SK-N-SH (cell line): ENCODE data around the gene GRK5. TPM values are rescaled to one million over a fixed set of nuclear protein-coding genes. Genes with fewer than 3 reads are reported as not detected.

Experiments used
- CTCF ChIA-PET: fragments of 300-600, 350-600 bp; formaldehyde crosslinking; extraction: SDS; loops from one replicate; lab custom pipeline; 2021; lab: Yijun Ruan, JAX
- POLR2A ChIA-PET: fragments of 350-600 bp; sonication (Branson Sonifier 250); formaldehyde crosslinking; extraction: SDS; loops from one replicate; lab custom pipeline; 2020; ENCODE audit warnings: antibody characterized with exemption, inconsistent platforms; lab: Yijun Ruan, JAX
- DNase-seq: peaks from one replicate; pipeline ENCODE4 v3.0.0; 2012
- H2AFZ ChIP-seq: fragments of 200-600 bp; sonication (generic); 2 replicates; pipeline ENCODE4 v1.8.1; 2016; ENCODE audit warnings: antibody characterized with exemption, mild to moderate bottlenecking, low read depth
- H3F3A ChIP-seq: fragments of 200-600 bp; sonication (generic); replicated peaks from 2 replicates; pipeline ENCODE3; 2016; ENCODE audit warnings: antibody characterized with exemption, mild to moderate bottlenecking; ENCODE audit not compliant: insufficient read depth
- H3K27ac ChIP-seq, 2 experiments: fragments of 200-500 bp in 1 of 2; fragments of 200-600 bp in 1 of 2; sonication (Bioruptor generic) in 1 of 2; sonication (generic), shearing (Covaris generic) in 1 of 2; 2 replicates each; pipeline versions ENCODE4 v1.5.1 to v1.6.1; 2014 to 2016; ENCODE audit warnings: low read depth in 2 of 2, inconsistent platforms in 1 of 2, low read length in 1 of 2, mild to moderate bottlenecking in 1 of 2, mixed read lengths in 1 of 2
- H3K27me3 ChIP-seq: fragments of 200-600 bp; sonication (generic), shearing (Covaris generic); 2 replicates; pipeline ENCODE4 v1.6.1; 2016; ENCODE audit warnings: mixed run types; ENCODE audit not compliant: insufficient read depth
- H3K36me3 ChIP-seq, 2 experiments: fragments of 200-500 bp in 1 of 2; fragments of 200-600 bp in 1 of 2; sonication (Bioruptor generic) in 1 of 2; sonication (generic) in 1 of 2; replicated peaks in 1 of 2; 2 replicates each; pipeline versions ENCODE3 to v1.5.1; 2014 to 2016; ENCODE audit warnings: low read length in 1 of 2, mild to moderate bottlenecking in 1 of 2; ENCODE audit not compliant: insufficient read depth in 2 of 2, control insufficient read depth in 1 of 2
- H3K4me1 ChIP-seq, 2 experiments: fragments of 200-500 bp in 1 of 2; fragments of 200-600 bp in 1 of 2; sonication (Bioruptor generic) in 1 of 2; sonication (generic), shearing (Covaris generic) in 1 of 2; 2 replicates each; pipeline versions ENCODE4 v1.5.1 to v1.6.1; 2014 to 2016; ENCODE audit warnings: low read depth in 1 of 2, low read length in 1 of 2, mixed run types in 1 of 2; ENCODE audit not compliant: insufficient read depth in 2 of 2, control insufficient read depth in 1 of 2
- H3K4me2 ChIP-seq: fragments of 200-600 bp; sonication (generic), shearing (Covaris generic); 2 replicates; pipeline ENCODE4 v1.6.1; 2017; ENCODE audit warnings: mixed run types
- H3K4me3 ChIP-seq, 2 experiments: fragments of 200-500 bp in 1 of 2; fragments of 200-600 bp in 1 of 2; sonication (Bioruptor generic) in 1 of 2; sonication (generic), shearing (Covaris generic) in 1 of 2; 2 replicates each; pipeline versions ENCODE4 v1.5.1 to v1.8.1; 2014 to 2016; ENCODE audit warnings: low read depth in 2 of 2, inconsistent platforms in 1 of 2, low read length in 1 of 2, mild to moderate bottlenecking in 1 of 2, mixed read lengths in 1 of 2, moderate library complexity in 1 of 2
- H3K79me2 ChIP-seq: fragments of 200-600 bp; sonication (generic); 2 replicates; pipeline ENCODE4 v1.8.1; 2017; ENCODE audit warnings: mild to moderate bottlenecking; ENCODE audit not compliant: insufficient read depth
- H3K9ac ChIP-seq: fragments of 200-600 bp; sonication (generic); 2 replicates; pipeline ENCODE4 v1.6.1; 2017; ENCODE audit warnings: mixed run types
- H3K9me2 ChIP-seq: fragments of 200-600 bp; sonication (generic); 2 replicates; pipeline ENCODE4 v1.6.1; 2017; ENCODE audit warnings: mixed run types
- H3K9me3 ChIP-seq: fragments of 200-600 bp; sonication (generic); 2 replicates; pipeline ENCODE4 v1.6.1; 2017; ENCODE audit warnings: mixed run types, mild to moderate bottlenecking, moderate library complexity
- H4K20me1 ChIP-seq: fragments of 200-600 bp; sonication (generic); 2 replicates; pipeline ENCODE4 v1.6.1; 2017; ENCODE audit warnings: mild to moderate bottlenecking, mixed run types; ENCODE audit not compliant: insufficient read depth
- FOXM1 ChIP-seq: IDR thresholded peaks from 2 replicates; pipeline ENCODE4 v1.4.0; 2012; ENCODE audit warnings: low read depth, mild to moderate bottlenecking
- GABPA ChIP-seq: IDR thresholded peaks from 2 replicates; pipeline ENCODE4 v1.4.0; 2012; ENCODE audit warnings: low read depth, mild to moderate bottlenecking
- GATA2 ChIP-seq: sonication (generic); formaldehyde crosslinking; IDR thresholded peaks from 2 replicates; pipeline ENCODE4 v1.5.0; 2020; ENCODE audit warnings: mild to moderate bottlenecking, missing genetic modification reagents
- IRF3 ChIP-seq: fragments of 150-350 bp; IDR thresholded peaks from 2 replicates; pipeline ENCODE4 v1.6.1; 2016; ENCODE audit warnings: mild to moderate bottlenecking, low read depth, low read length
- NFIC ChIP-seq: IDR thresholded peaks from 2 replicates; pipeline ENCODE4 v1.4.0; 2012; ENCODE audit warnings: borderline replicate concordance
- NRF1 ChIP-seq: IDR thresholded peaks from 2 replicates; pipeline ENCODE4 v1.6.1; 2012; ENCODE audit warnings: low read depth, mild to moderate bottlenecking, low read length
- PBX3 ChIP-seq: IDR thresholded peaks from 2 replicates; pipeline ENCODE4; 2012
- RFX5 ChIP-seq: IDR thresholded peaks from 2 replicates; pipeline ENCODE4 v1.6.1; 2012; ENCODE audit warnings: mild to moderate bottlenecking, improper control_type of control experiment, low read length
- SMC3 ChIP-seq: IDR thresholded peaks from 2 replicates; pipeline ENCODE4 v1.6.1; 2012; ENCODE audit warnings: low read depth, low read length, improper control_type of control experiment
- USF1 ChIP-seq: IDR thresholded peaks from 2 replicates; pipeline ENCODE4 v1.4.0; 2012; ENCODE audit warnings: low read depth, borderline replicate concordance
- YY1 ChIP-seq: IDR thresholded peaks from 2 replicates; pipeline ENCODE4 v1.4.0; 2012; ENCODE audit warnings: low read depth, mild to moderate bottlenecking
- WGBS: methylation state at CpG from one replicate; pipeline ENCODE4 v1.1.6; 2017; ENCODE audit warnings: low lambda C conversion rate; 5-methylcytosine and 5-hydroxymethylcytosine counted together
- polyA plus RNA-seq, 3 experiments: library from polyadenylated mRNA; depleted of rRNA; stranded (reverse); fragments of >200 nt; gene quantifications; 2 replicates each; pipeline ENCODE4 v1.2.3, GENCODE V29; 2012

GRK5 gene
- polyA plus RNA-seq, 1 of the 3 experiments (the other 2 are of a cell fraction) = 12.1 TPM

GRCh38 chr10:119408072-119408471 is 200.7 kb downstream of the GRK5 start:
- 95% methylated on average over 4 of the region's 4 CpGs for WGBS
- no peak overlapping the region for H3K9ac ChIP-seq
- no peak overlapping the region for H3K4me3 ChIP-seq
- no peak for DNase-seq
- CTCF ChIA-PET = interaction anchor here (1.1 to 1.9 kb wide), 4 partner anchors 37 to 206 kb away, joined by 3 to 6 read pairs (median 4); partner anchors contain the start of gene GRK5
- H3K36me3 ChIP-seq = no peaks in the 10 kb centered on the region
- H2AFZ ChIP-seq = no peak overlapping the region
- H3K9me3 ChIP-seq = no peaks in the 10 kb centered on the region
- H3K27ac ChIP-seq = no peak overlapping the region
- H3K79me2 ChIP-seq = no peaks in the 10 kb centered on the region
- H3F3A ChIP-seq = no peaks in the 10 kb centered on the region
- H3K4me2 ChIP-seq = no peak overlapping the region
- peaks cover 0 to 38% of the 10 kb centered on the region in 2 experiments; a peak in 2 of 4 replicates for H3K4me1 ChIP-seq
- POLR2A ChIA-PET = interaction anchor here (0.6 kb wide), 1 partner anchor 499 kb away, joined by 4 read pairs; no protein-coding TSS in a partner anchor
- no peaks in the 10 kb centered on the region for H3K27me3 ChIP-seq
- H4K20me1 ChIP-seq = no peaks in the 10 kb centered on the region
- no peaks in the 10 kb centered on the region for H3K9me2 ChIP-seq
- no peak for TF ChIP-seq YY1
- no peak for TF ChIP-seq NFIC
- TF ChIP-seq USF1 = no peak
- TF ChIP-seq SMC3 = no peak
- TF ChIP-seq RFX5 = no peak
- TF ChIP-seq GATA2 (CRISPR knock-in tag) = no peak
- no peak for TF ChIP-seq NRF1
- TF ChIP-seq FOXM1 = no peak
- no peak for TF ChIP-seq PBX3
- TF ChIP-seq IRF3 = no peak

GRCh38 chr10:119408969-119409371 is 201.6 kb downstream of the GRK5 start:
- TF ChIP-seq GABPA = no peak
- Histone ChIP-seq H3K4me1 (peaks cover 7 to 47% of the 10 kb centered on the region in 2 experiments; a peak in 2 of 4 replicates), H4K20me1 (no peaks in the 10 kb centered on the region), H3K27me3 (no peaks in the 10 kb centered on the region), H3K4me2 (no peak overlapping the region), H3K9me3 (no peaks in the 10 kb centered on the region), H2AFZ (no peak overlapping the region), H3K79me2 (no peaks in the 10 kb centered on the region), H3K4me3 (no peak overlapping the region), H3K27ac (no peak overlapping the region), H3K9me2 (no peaks in the 10 kb centered on the region), H3F3A (no peaks in the 10 kb centered on the region), H3K36me3 (no peaks in the 10 kb centered on the region), H3K9ac (no peak overlapping the region)
- ChIA-PET POLR2A (no interaction called here), CTCF (interaction anchor here (1.3 kb wide), 1 partner anchor 36 kb away, joined by 3 read pairs; no protein-coding TSS in a partner anchor)
- no peak for DNase-seq
- 94% methylated on average over 13 of the region's 14 CpGs for WGBS
